ENCODE measurements around the gene NHEJ1. TPM values are rescaled to one million over a fixed set of nuclear protein-coding genes. Genes with fewer than 3 reads are reported as not detected.
A peak's percentile ranks its signal among the peaks of the same experiment; 100 is the strongest.

Gene NHEJ1
- total RNA-seq, 1 donor from 2014 or later, result 19.6 TPM

- Mint-ChIP-seq H3K27ac (peak overlapping the region; percentile 36), H3K36me3 (peaks cover 7% of the 10 kb centered on the region), H3K4me3 (no peak overlapping the region), H3K9me3 (no peaks in the 10 kb centered on the region), H3K4me1 (ENCODE audit: unreplicated experiment) (no peaks in the 10 kb centered on the region), H3K27me3 (no peaks in the 10 kb centered on the region)
- DNase-seq (ENCODE audit: extremely low spot score, unreplicated experiment), result no peak
- TF ChIP-seq CTCF (conservative IDR thresholded peaks at IDR 0.05), result no peak
Observed at GRCh38 chr2:219072741-219073250, 87.8 kb downstream of the NHEJ1 start.

- no peak for DNase-seq (ENCODE audit: extremely low spot score, unreplicated experiment)
- Mint-ChIP-seq H3K27me3 (peaks cover 4% of the 10 kb centered on the region), H3K27ac (no peak overlapping the region), H3K4me1 (ENCODE audit: unreplicated experiment) (no peaks in the 10 kb centered on the region), H3K9me3 (no peaks in the 10 kb centered on the region), H3K4me3 (no peak overlapping the region), H3K36me3 (peaks cover 3% of the 10 kb centered on the region)
- TF ChIP-seq CTCF (conservative IDR thresholded peaks at IDR 0.05), result no peak
Observed at GRCh38 chr2:219071131-219071816, 89.3 kb downstream of the NHEJ1 start.

- Mint-ChIP-seq H3K27me3 (peaks cover 53% of the 10 kb centered on the region), H3K9me3 (no peaks in the 10 kb centered on the region), H3K36me3 (no peaks in the 10 kb centered on the region), H3K27ac (no peak overlapping the region), H3K4me3 (no peak overlapping the region), H3K4me1 (ENCODE audit: unreplicated experiment) (no peaks in the 10 kb centered on the region)
- no peak for TF ChIP-seq CTCF (conservative IDR thresholded peaks at IDR 0.05)
- no peak for DNase-seq (ENCODE audit: extremely low spot score, unreplicated experiment)
Observed at GRCh38 chr2:219065484-219065883, 95.1 kb downstream of the NHEJ1 start.

- Mint-ChIP-seq H3K4me1 (ENCODE audit: unreplicated experiment) (no peaks in the 10 kb centered on the region), H3K36me3 (no peaks in the 10 kb centered on the region), H3K27me3 (peaks cover 85% of the 10 kb centered on the region), H3K9me3 (no peaks in the 10 kb centered on the region), H3K27ac (no peak overlapping the region), H3K4me3 (peak overlapping the region; percentile 31)
- no peak for DNase-seq (ENCODE audit: extremely low spot score, unreplicated experiment)
- TF ChIP-seq CTCF (conservative IDR thresholded peaks at IDR 0.05), result no peak
Observed at GRCh38 chr2:219062081-219062480, 98.5 kb downstream of the NHEJ1 start.

- no peaks in the 10 kb centered on the region for H3K4me1 Mint-ChIP-seq (ENCODE audit: unreplicated experiment)
- no peak within 1 kb of the TSS for H3K27ac Mint-ChIP-seq
- H3K36me3 Mint-ChIP-seq, result no peaks in the 10 kb centered on the region
- no peak for TF ChIP-seq CTCF (conservative IDR thresholded peaks at IDR 0.05)
- DNase-seq (ENCODE audit: extremely low spot score, unreplicated experiment), result no peak
- H3K4me3 Mint-ChIP-seq, result peak within 1 kb of the TSS; percentile 81
- no peaks in the 10 kb centered on the region for H3K9me3 Mint-ChIP-seq
- H3K27me3 Mint-ChIP-seq, result peaks cover 89% of the 10 kb centered on the region
Observed at GRCh38 chr2:219060821-219061791, 99.5 kb downstream of the NHEJ1 start, which contains the start of gene IHH. IHH (minus strand) TSS chr2:219060921; CDS start chr2:219060467, 454 bp downstream.
